Endothelial cell (in vitro differentiated cells): ENCODE measurements around the gene NBAS. TPM values are rescaled to one million over a fixed set of nuclear protein-coding genes. Genes with fewer than 3 reads are reported as not detected.

Experiments used
- DNase-seq: peaks from one replicate; pipeline ENCODE4 v3.0.0; 2021; ENCODE audit warnings: low spot score
- H3K27ac Mint-ChIP-seq: one replicate; pipeline ENCODE4 v1.8.0; 2021; ENCODE audit warnings: mixed read lengths, inconsistent platforms; ENCODE audit not compliant: unreplicated experiment
- H3K27me3 Mint-ChIP-seq: one replicate; pipeline ENCODE4 v1.8.0; 2021; ENCODE audit warnings: mild to moderate bottlenecking, moderate library complexity, mixed read lengths, inconsistent platforms; ENCODE audit not compliant: unreplicated experiment
- H3K36me3 Mint-ChIP-seq: one replicate; pipeline ENCODE4 v1.8.0; 2021; ENCODE audit warnings: mild to moderate bottlenecking, low read depth, mixed read lengths, inconsistent platforms; ENCODE audit not compliant: unreplicated experiment
- H3K4me1 Mint-ChIP-seq: one replicate; pipeline ENCODE4 v1.8.0; 2021; ENCODE audit warnings: mild to moderate bottlenecking, mixed read lengths, inconsistent platforms; ENCODE audit not compliant: unreplicated experiment
- H3K4me3 Mint-ChIP-seq: one replicate; pipeline ENCODE4 v1.8.0; 2021; ENCODE audit warnings: mild to moderate bottlenecking, mixed read lengths, inconsistent platforms; ENCODE audit not compliant: unreplicated experiment
- H3K9me3 Mint-ChIP-seq: one replicate; pipeline ENCODE4 v1.8.0; 2021; ENCODE audit warnings: mixed read lengths, inconsistent platforms; ENCODE audit not compliant: unreplicated experiment
- total RNA-seq: library from RNA; stranded (reverse); fragmentation: NEBNext Ultra II Directional; extraction: Animal tissue kit (Norgen Biotek cat#: 25700); gene quantifications from one replicate; pipeline ENCODE4 v1.2.1, GENCODE V29; 2021; ENCODE audit not compliant: unreplicated experiment
- TF ChIP-seq, protein P1 (sequence below): fragments of 200-600 bp; sonication (generic); IDR thresholded peaks from one replicate; pipeline ENCODE4 v1.5.0; 2021; ENCODE audit warnings: antibody characterized with exemption; ENCODE audit not compliant: unreplicated experiment

The NBAS gene
- total RNA-seq, 1 donor from 2014 or later, result 52.8 TPM

DNA sequence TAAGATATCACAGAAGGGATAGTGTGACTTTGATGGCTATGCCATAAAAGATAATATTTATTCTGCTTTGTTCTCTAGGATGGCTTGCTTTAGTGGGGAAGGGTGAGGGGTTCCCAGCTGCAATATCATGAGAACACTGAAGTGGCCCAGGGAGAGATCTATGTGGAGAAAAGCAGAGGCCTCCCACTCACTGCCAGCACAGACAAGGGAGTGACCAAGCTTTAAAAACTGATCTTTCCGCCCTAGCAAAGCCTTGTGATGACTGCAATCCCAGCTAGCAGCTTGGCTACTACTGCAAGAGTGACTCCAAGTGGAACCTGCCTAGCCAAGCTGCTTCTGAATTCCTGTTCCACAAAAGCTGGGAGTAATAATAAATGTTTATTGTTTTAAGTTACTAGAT is 22.7 kb upstream of the NBAS start:
- H3K27me3 Mint-ChIP-seq, result no peaks in the 10 kb centered on the region
- H3K9me3 Mint-ChIP-seq, result no peaks in the 10 kb centered on the region
- H3K4me1 Mint-ChIP-seq, result peaks cover 10% of the 10 kb centered on the region
- no peak overlapping the region for H3K4me3 Mint-ChIP-seq
- no peak overlapping the region for H3K27ac Mint-ChIP-seq
- no peaks in the 10 kb centered on the region for H3K36me3 Mint-ChIP-seq
- TF ChIP-seq, protein P1, sequence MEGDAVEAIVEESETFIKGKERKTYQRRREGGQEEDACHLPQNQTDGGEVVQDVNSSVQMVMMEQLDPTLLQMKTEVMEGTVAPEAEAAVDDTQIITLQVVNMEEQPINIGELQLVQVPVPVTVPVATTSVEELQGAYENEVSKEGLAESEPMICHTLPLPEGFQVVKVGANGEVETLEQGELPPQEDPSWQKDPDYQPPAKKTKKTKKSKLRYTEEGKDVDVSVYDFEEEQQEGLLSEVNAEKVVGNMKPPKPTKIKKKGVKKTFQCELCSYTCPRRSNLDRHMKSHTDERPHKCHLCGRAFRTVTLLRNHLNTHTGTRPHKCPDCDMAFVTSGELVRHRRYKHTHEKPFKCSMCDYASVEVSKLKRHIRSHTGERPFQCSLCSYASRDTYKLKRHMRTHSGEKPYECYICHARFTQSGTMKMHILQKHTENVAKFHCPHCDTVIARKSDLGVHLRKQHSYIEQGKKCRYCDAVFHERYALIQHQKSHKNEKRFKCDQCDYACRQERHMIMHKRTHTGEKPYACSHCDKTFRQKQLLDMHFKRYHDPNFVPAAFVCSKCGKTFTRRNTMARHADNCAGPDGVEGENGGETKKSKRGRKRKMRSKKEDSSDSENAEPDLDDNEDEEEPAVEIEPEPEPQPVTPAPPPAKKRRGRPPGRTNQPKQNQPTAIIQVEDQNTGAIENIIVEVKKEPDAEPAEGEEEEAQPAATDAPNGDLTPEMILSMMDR, result no peak
- DNase-seq, result no peak

DNA sequence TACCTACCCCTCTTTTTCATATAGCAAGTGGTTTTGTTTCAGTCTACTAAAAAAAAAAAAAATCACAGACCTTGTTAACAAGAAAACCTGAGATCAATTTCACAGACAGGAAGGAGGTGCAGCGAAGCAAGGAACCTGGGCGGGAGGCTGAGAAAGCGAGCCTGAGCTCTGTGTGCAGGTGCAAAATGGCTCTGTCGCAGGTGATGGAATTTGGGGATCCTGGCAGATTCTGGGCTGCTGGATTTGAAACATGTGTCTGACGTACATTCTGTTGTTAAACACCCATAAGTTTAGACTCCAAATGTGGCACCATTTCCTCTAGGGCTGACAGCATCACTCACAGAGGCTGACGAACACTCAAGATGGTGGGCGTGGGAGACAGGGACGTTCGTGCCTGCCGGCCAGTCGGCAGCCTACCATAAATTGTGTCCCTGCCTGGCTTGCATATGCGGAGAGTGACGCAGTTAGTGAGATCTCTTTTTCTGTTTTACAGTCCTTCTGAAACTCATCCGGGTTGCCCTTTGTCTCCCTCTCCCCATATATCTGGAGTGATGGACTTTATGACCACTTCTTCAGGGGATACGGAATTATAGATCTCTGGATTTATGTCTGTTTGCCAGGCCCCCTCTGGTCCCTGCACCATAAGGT is 21.7 kb upstream of the NBAS start:
- H3K4me1 Mint-ChIP-seq, result peaks cover 10% of the 10 kb centered on the region
- no peaks in the 10 kb centered on the region for H3K9me3 Mint-ChIP-seq
- H3K27me3 Mint-ChIP-seq, result no peaks in the 10 kb centered on the region
- no peak overlapping the region for H3K27ac Mint-ChIP-seq
- TF ChIP-seq, protein P1, result no peak
- no peak for DNase-seq
- H3K4me3 Mint-ChIP-seq, result no peak overlapping the region
- no peaks in the 10 kb centered on the region for H3K36me3 Mint-ChIP-seq

DNA sequence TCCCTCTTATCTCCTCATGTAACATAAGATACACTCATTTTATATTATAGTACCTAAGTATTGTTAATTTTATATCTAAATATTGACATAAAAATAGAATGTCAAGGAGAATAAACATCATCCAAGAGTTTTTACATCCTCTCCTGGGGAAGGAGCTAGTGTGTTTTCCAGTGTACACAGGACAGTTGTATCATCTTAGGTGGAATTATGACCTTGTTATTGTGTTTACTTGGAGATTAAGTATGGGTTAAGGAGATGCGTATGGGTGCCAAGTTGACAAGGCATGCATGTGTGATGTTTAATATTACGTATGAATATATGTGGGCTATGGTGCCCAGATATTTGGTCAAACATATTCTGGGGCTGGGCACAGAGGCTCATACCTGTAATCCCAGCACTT is 19.3 kb upstream of the NBAS start:
- Mint-ChIP-seq H3K9me3 (no peaks in the 10 kb centered on the region), H3K27me3 (peaks cover 5% of the 10 kb centered on the region), H3K36me3 (no peaks in the 10 kb centered on the region), H3K4me3 (no peak overlapping the region), H3K4me1 (peaks cover 12% of the 10 kb centered on the region), H3K27ac (peak overlapping the region; percentile 74)
- TF ChIP-seq, protein P1, result no peak
- no peak for DNase-seq

DNA sequence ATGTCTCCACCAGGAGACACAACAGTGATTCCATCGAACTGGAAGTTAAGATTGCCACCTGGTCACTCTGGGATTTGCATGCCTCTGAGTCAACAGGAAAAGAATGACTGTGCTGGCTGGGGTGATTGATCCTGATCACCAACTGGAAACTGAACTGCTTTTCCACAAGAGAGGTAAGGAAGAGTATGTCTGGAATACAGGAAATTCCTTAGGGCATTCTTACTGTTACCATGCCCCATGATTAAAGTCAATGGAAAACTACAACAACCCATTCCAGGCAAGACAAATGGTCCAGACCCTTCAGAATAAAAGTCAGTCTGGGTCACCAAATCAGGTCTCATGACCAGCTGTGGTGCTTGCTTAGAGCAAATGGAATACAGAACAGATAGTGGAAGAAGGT is 18.5 kb upstream of the NBAS start:
- Mint-ChIP-seq H3K4me1 (peaks cover 18% of the 10 kb centered on the region), H3K27ac (peak overlapping the region; percentile 95), H3K9me3 (no peaks in the 10 kb centered on the region), H3K4me3 (no peak overlapping the region), H3K27me3 (peaks cover 8% of the 10 kb centered on the region), H3K36me3 (no peaks in the 10 kb centered on the region)
- TF ChIP-seq, protein P1, result peak; percentile 12
- peak; percentile 45 for DNase-seq

DNA sequence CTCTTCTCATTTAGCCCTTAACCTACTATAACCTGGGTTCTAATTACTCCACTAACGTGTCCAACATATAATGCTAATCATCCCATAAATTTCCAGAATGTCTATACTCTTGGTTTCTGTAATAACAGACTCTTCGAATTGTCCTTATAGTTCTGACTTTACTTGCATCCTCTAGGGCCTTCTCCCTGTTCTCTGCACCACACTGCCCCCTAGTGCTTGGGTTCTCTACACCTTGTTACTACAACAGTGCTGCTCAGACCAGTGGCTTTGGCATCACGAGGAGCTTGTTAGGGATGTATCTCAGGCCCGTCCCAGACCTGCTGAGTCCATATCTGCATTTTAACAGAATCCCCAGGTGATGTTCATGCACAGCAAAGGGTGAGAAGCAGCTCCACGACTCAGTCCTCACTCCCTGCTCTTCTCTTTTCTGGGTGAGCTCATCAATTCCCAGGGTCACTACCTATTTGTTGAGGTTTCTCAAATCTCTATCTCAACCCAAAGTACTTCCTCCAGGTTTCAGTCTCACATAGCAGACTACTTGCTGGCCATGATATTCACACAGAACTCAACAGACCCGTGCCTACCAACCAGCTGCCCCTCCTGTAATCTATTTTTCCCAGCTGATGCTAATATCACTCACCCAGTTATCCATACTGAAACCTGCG is 16.1 kb upstream of the NBAS start:
- DNase-seq, result peak; percentile 96
- Mint-ChIP-seq H3K9me3 (no peaks in the 10 kb centered on the region), H3K4me1 (peaks cover 28% of the 10 kb centered on the region), H3K4me3 (no peak overlapping the region), H3K27me3 (peaks cover 8% of the 10 kb centered on the region), H3K27ac (peak overlapping the region; percentile 4), H3K36me3 (no peaks in the 10 kb centered on the region)
- TF ChIP-seq, protein P1, result peak; percentile 48
